CD4-positive, alpha-beta T cell treated with Interleukin-6 at 100 ng/mL for 8 hours (primary cell): ENCODE results near the gene C2.
"Not testable (repeated sequence)": the region's sequence is repeated elsewhere in the genome, so short reads cannot be mapped to it uniquely, and the experiment has no call there.

Experiments used
- DNase-seq: peaks from one replicate; pipeline ENCODE4 v3.0.0-alpha.2; 2020; ENCODE audit warnings: mixed read lengths, low spot score

C2 gene

DNA sequence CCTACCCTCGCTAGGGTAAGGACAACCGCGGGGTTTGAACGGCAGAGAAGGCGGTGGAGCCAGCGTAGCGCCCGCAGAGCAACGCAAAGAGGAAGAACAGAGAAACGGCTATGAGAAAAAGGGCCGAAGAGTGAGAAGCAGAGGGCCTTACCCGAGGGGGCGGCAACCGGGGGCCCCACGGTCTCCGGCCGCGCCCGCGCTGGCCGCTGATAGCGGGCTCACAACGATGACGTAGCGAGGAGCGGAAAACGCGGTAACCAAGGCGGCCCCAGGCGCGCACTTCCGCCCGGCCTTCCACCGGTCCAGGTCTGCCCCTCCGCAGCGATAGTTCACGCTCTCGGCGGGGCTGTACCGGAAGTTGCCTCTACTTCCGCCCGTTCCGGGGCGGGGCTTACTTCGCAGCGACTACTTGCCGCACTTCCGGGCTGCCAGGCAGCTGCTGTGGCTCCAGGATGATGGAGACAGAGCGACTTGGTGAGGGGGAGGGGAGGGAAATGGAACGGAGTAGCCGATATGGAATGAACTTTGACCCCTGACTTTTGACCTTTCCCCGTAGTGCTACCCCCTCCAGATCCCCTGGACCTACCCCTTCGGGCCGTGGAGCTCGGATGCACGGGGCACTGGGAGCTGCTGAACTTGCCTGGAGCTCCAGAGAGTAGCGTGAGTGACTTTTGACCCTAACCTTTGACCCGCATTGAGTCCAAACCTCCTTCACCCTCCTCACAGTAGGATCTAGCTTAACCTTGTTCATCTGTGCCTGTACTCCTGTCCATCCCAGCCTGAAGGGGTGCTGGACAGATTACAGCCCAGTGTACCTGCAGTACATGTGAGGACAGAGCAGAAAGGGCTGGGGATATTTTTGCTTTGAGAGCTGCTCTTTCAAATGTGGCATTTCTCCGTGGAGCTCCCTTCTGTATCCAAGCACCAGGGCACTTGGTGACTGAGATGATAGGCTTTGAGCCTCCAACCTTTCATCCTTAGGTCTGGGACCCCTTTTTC, 31.5 kb downstream of the C2 start, which contains the start of the genes NELFE and SKIC2:
Gene NELFE, minus strand, starts transcription at position 231 of the 999 bp plus-strand sequence. CDS start 525 bp downstream, outside the sequence.
Gene SKIC2, plus strand, starts transcription at position 435 of the 999 bp plus-strand sequence. Its CDS starts 18 bp downstream, at position 453.
- peak; percentile 98 for DNase-seq

DNA sequence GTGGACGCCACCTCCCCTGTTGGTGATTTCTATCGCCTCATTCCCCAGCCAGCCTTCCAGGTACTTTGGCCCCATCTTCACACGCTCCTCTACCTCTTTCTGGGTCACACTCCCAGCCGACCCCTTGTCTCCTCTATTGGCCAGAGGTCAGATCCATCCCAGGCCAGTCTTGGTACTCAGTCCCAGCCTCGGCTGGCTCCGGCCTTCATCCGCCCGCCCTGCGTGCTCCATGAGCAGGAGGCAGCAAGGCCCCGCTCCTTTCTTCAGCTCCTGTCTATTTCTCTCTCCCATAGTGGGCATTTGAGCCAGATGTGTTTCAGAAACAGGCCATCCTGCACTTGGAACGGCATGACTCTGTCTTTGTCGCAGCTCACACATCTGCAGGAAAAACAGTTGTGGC, 34.1 kb downstream of the C2 start:
- no peak for DNase-seq

DNA sequence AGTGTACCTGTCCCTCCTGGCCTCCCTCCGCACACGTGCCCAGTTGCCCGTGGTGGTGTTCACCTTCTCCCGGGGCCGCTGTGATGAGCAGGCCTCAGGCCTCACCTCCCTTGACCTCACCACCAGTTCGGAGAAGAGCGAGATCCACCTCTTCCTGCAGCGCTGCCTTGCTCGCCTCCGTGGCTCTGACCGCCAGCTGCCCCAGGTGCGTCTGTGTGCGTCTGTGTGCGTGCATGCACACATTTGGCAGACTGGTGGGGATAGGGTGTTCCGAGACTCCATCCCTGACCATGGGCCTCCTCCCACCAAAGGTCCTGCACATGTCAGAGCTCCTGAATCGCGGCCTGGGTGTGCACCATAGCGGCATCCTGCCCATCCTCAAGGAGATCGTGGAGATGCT, 36.4 kb downstream of the C2 start:
- DNase-seq = no peak

DNA sequence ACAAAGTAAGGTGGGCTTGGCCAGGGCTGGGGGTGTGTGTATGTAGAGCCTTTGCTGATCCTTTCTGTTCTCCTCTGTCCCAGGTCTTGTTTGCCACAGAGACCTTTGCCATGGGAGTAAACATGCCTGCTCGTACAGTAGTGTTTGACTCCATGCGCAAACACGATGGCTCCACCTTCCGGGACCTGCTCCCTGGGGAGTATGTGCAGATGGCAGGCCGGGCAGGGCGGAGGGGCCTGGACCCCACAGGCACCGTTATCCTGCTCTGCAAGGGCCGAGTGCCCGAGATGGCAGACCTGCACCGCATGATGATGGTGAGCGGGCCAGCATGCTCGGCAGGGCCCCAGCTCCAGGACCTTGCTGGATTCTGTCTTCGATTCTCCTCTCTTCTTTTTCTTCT, 38.2 kb downstream of the C2 start:
- no peak for DNase-seq

DNA sequence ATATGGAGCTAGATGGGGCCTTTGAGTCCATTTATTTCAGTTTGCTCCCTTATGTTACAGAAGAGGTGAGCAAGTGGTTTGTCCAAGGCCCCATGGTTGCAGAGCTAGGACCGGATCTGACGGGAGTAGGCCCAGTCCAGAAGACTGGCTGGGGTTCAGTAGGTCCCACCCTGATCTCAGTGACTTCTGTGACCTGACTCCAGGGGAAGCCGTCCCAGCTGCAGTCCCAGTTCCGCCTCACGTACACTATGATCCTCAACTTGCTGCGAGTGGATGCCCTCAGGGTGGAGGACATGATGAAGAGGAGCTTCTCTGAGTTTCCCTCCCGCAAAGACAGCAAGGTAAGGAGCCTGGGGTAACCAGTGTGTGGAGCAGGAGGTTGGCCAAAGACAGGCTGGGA, 39.0 kb downstream of the C2 start:
- no peak for DNase-seq

DNA sequence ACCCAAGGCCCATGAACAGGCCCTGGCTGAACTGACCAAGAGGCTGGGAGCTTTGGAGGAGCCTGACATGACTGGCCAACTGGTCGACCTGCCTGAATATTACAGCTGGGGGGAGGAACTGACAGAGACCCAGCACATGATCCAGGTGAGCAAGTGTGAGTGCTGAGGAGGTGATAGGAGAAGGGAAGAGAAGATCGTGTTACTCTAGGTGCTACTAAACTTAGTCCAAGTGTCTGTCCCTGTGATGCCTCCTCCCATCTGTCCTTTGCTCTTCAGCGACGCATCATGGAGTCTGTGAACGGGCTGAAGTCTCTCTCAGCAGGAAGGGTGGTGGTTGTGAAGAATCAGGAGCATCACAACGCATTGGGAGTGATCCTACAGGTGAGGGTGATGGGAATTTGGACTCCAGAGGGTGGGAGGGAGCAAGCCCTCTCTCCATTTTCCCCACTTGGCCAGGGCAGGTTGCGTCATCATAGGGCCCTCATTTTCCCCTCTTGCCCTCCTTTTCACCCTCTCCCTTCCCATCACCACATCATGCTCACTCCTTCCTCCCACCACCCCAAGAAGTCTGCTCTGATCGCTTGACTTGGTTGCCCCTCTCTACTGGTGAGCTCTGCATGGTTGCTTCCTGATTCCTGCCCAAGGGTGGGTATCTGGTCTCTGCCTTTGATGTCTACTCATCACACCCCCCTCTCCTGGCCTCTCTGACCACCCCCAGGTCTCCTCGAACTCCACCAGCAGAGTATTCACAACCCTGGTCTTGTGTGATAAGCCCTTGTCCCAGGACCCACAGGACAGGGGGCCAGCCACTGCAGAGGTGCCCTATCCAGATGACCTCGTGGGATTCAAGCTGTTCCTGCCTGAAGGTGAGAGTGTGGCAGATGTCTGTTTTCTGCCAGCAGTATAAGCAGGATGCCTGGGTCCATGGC, 39.7 kb downstream of the C2 start:
- DNase-seq = no peak

DNA sequence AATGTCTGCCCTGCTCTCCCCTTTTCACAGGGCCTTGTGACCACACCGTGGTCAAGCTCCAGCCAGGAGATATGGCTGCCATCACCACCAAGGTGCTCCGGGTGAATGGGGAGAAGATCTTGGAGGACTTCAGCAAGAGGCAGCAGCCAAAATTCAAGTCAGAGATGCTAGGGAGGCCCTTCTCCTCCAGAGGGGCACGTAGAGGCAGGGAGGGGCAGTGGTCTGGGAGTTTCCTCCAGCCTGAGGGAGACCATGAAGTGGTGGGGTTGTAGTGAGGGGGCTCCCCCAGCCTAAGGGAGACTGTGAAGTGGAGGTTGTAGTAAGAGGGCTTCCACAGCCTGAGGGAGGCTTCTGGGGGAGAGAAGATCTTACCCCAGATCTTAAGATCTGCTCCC, 40.4 kb downstream of the C2 start:
- no peak for DNase-seq

DNA sequence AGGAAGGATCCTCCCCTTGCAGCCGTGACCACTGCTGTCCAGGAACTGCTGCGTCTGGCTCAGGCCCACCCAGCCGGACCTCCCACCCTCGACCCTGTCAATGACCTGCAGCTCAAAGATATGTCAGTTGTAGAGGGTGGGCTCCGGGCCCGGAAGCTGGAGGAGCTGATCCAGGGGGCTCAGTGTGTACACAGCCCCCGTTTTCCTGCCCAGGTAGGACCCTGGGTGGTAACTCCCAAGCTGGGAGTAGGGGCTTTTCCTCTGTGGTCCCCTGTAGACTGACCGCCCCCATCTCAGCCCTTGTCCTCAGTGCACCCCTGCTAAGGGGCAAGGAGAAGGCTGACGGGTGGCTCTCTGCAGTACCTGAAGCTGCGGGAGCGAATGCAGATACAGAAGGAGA, 40.8 kb downstream of the C2 start:
- no peak for DNase-seq

DNA sequence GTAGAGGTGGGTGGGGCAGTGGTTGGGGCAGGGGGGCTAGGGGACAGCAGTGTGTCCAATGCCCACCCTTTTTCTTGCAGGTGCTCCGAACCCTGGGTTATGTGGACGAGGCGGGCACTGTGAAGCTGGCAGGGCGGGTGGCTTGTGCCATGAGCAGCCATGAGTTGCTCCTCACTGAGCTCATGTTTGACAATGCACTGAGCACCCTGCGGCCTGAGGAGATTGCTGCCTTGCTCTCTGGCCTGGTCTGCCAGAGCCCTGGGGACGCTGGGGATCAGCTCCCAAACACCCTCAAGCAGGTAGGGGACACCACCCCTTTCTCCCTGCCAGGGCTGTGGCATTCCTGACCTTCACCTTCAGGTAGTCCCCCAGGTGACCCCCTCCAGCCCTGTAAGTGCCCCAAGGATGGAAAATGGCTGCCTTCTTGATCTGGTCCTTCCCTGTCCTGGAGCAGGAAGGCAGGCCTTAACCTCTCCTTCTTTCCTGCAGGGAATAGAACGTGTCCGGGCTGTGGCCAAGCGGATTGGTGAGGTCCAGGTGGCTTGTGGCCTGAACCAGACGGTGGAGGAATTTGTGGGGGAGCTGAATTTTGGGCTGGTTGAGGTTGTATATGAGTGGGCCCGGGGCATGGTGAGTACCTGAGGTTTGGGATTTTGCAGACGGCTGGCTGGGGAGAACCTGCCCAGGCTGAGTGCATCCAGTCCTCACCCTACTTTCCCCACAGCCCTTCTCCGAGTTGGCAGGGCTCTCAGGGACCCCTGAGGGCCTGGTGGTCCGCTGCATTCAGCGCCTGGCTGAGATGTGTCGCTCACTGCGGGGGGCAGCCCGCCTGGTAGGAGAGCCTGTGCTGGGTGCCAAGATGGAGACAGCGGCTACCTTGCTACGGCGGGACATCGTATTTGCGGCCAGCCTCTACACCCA, 41.5 kb downstream of the C2 start:
- DNase-seq = no peak

DNA sequence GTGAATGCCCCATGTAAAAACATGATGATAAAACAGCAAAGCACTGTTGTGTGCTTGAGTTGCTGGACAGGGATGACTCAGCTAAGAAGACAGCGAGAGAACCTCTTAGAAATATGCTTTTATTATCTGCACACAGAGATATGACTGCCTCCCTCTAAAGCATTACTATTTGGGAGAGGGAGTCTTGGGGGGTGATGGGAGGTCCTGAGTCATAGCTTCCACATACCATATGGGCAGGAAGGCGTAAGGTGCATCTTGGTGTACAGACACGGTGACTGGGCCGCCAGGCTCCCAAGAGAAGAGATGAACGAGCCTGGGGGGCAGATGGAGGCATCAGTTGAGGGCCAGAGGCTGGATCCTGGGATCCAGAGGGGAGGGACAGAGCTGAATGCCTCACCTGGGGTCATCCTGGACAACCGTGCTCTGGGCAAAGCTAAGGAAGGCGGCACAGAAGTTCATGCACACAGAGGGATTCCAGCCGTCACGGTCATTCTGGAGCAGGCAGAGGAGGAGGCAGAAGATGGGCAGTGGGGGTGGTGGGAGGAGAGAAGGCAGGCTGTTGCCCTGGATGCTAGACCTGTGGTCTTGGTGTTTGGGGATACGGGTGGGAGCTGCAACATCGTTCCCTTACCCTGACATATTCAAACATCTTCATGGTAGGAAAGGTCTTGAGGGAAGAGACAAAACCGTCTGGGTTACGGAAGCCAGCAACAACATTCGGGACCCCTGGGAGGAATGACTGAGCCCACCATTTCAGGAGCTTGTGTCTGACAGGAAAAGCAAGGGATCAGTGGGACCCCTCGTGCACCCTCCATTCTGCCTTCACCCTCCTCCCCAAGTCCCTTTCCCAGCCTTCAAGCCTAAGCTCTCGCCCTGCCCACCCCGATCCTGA, 42.4 kb downstream of the C2 start:
- DNase-seq = no peak

DNA sequence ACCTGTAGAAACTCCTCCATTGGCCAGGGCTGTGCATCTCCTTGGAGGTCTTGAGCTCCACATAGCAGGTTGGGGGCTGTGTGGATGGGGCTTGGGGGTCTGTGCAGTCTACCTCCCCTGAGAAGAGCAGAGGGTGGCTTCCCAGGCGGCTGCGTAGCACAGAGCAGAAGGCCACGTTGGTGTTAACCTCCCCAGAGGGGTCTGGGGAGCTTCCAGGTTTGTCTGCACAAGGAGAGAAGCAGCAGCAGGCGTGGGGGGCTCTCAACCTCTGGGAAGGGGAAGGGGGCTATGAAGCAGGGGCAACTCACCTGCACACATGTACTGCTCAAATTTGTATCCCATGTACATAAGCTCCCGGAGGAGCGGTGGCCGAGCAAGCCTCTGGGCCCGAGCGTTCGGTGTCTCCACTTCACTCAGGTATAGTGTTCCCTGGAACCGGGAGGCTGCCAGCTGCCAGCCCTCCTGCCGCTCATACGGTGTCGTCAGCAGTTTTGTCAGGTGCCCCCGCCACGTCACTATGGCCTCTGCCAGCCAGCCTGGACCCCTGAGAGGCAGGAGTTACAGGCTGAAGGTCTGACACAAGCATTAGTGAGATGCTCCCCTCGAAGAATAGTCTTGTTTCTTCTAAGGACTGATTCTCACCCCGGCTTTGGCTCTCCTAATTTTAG, 43.2 kb downstream of the C2 start:
- DNase-seq = no peak

DNA sequence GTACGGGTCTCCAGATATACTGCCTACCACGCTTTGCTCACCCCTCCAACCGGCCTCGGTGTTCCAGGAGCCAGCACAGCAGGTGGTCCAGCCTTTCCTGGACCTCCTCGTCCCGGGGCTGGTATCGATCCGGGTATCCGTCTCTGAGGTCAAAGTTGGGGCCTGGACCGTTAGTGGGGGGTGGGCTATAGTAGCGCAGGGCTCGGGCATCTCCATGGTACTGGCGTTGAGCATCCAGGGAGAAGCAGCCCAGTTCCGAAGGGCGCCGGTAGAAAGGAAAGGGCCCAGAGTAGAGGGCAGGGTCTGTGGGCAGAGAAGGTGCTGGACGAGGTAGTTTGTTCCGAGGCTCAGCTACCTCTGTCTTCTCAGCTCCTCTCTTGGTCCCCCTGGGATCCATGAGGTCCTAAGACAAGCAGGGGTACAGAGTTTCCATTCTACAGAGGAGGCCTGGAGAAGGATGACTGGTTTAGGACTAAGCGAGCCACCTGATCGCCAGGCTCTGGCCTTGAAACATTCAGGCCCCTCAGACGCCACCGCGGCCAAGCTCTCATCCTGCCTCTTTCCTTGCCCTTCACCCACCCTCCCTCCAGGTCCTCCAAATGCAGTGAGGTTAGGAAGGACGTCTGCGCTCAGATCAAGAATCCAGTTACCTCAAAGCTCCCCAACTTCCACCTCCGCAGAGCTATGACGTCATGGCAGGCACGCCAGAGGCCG, 43.9 kb downstream of the C2 start:
- no peak for DNase-seq

DNA sequence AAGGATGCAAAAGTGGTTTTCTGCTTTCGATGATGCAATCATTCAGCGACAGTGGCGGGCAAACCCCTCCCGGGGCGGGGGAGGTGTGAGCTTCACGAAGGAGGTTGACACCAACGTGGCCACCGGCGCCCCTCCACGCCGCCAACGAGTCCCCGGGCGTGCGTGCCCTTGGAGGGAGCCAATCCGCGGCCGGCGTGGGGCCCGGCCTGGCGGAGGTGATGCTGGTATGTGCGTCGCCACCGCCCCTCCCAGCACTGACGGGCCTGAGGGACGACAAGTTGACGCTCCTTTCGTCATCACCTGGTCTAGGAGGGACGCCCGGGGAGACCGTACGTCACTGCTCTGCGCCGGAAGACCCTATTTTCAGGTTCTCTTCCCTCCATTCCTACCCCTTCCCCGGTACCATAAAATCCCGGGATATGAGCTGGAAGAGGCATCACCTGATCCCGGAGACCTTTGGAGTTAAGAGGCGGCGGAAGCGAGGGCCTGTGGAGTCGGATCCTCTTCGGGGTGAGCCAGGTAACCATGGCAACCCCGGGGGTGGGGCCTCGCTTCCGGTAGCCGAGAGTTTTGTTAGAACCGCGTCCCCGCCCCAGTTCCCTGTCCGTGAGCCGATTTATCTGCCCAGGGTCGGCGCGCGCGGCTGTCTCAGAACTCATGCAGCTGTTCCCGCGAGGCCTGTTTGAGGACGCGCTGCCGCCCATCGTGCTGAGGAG, 44.6 kb downstream of the C2 start, which contains the start of gene DXO:
Gene DXO, minus strand, starts transcription at position 146 of the 716 bp plus-strand sequence. CDS start 463 bp downstream, outside the sequence.
- peak; percentile 96 for DNase-seq

DNA sequence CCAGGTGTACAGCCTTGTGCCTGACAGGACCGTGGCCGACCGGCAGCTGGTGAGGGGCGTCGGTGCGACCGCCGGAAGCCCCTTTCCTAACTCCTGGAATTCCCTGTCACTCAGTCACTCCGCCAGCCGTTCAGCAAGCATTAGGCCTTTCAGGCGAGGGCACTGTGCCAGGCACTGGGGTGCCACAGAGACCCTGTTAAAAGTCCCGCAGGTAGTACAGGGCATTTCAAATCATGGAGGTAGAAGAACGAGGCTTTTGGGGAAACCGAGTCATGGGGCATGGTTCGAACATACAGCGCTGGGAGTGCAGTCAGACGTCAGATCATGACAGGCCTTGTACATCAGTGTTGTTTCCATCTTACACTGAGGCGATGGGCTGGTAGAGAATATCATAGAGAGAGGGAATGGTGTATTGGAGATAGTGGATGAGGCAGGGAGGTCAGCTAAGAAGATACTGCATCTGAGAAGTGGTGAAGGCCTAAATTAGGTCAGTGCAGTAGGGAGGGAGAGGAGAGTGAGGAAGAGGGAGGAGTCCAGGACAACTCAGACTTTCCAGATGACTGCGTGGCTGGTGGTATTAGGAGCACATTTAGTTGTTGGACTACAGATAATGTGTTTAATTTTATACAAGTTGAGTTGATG, 45.3 kb downstream of the C2 start:
- DNase-seq = no peak

DNA sequence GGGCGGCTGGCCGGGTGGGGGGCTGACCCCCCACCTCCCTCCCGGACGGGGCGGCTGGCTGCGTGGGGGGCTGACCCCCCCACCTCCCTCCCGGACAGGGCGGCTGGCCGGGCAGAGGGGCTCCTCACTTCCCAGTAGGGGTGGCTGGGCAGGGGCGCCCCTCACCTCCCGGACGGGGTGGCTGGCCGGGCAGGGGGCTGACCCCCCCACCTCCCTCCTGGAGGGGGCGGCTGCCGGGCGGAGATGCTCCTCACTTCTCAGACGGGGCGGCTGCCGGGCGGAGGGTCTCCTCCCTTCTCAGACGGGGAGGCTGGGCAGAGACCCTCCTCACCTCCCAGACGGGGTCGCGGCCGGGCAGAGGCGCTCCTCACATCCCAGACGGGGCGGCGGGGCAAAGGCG, 48.5 kb downstream of the C2 start:
- DNase-seq = not testable (repeated sequence)

DNA sequence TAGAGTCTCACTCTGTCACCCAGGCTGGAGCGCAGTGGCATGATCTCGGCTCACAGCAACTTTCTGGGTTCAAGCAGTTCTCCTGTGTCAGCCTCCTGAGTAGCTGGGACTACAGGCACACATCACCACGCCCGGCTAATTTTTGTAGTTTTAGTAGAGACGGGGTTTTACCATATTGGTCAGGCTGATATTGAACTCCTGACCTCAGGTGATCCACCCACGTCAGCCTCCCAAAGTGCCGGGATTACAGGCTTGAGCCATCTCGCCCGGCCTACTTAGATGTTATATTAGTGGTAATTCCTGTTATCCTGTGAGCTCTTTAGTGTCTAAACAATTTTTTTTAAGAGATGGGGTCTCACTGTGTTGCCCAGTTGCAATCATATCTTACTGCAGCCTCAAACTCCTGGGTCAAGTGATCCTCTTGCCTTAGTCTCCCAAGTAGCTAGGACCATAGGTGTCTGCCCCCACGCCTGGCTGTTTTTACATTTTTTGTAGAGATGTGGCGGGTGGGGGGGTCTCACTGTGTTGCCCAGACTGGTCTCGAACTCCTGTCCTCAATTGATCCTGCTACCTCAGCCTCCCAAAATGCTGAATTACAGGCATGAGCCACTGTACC, 50.4 kb downstream of the C2 start:
- DNase-seq = no peak

DNA sequence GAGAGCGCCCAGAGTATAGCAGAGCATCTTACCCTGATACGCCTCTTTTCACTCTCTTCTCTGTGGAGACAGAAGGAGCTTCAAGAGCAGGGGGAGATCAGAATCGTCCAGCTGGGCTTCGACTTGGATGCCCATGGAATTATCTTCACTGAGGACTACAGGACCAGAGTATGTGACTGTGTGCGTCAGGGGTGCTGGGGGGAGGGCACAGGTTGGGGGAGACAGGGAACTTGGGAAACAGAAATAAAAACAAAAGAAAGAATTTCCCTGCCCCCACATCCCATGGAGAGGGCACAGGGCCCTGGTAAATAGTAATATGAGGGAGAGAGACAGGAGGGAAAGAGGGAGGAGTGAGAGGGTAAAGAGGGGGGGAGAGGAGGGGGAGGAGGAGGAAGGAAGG, 51.3 kb downstream of the C2 start:
- DNase-seq = no peak
